ENCODE results near the gene CCDC126.
A peak's percentile ranks its signal among the peaks of the same experiment; 100 is the strongest.

The CCDC126 gene

GRCh38 chr7:23598296-23598695 lies 1.1 kb downstream of the CCDC126 start:
- Histone ChIP-seq H3K4me3 (ENCODE audit: low read depth, low read length) (peak overlapping the region; percentile 77), H3K9ac (ENCODE audit: low read length) (peak overlapping the region; percentile 55), H3K4me1 (ENCODE audit: control insufficient read depth, insufficient read depth, low read length) (peaks cover 21% of the 10 kb centered on the region), H3K27me3 (ENCODE audit: control insufficient read depth, insufficient read depth, low read length) (peaks cover 13% of the 10 kb centered on the region), H3K27ac (ENCODE audit: low read depth, low read length) (no peak overlapping the region), H3K36me3 (ENCODE audit: control insufficient read depth, insufficient read depth, low read length) (no peaks in the 10 kb centered on the region), H3K9me3 (ENCODE audit: control insufficient read depth, insufficient read depth, low read depth, low read length) (no peaks in the 10 kb centered on the region)

GRCh38 chr7:23600236-23600635 lies 3.1 kb downstream of the CCDC126 start:
- Histone ChIP-seq H3K9ac (ENCODE audit: low read length) (peak overlapping the region; percentile 5), H3K4me1 (ENCODE audit: control insufficient read depth, insufficient read depth, low read length) (peaks cover 21% of the 10 kb centered on the region), H3K36me3 (ENCODE audit: control insufficient read depth, insufficient read depth, low read length) (no peaks in the 10 kb centered on the region), H3K27ac (ENCODE audit: low read depth, low read length) (no peak overlapping the region), H3K4me3 (ENCODE audit: low read depth, low read length) (no peak overlapping the region), H3K27me3 (ENCODE audit: control insufficient read depth, insufficient read depth, low read length) (peaks cover 13% of the 10 kb centered on the region), H3K9me3 (ENCODE audit: control insufficient read depth, insufficient read depth, low read depth, low read length) (no peaks in the 10 kb centered on the region)

- Histone ChIP-seq H3K27ac (ENCODE audit: low read depth, low read length) (no peak overlapping the region), H3K9ac (ENCODE audit: low read length) (no peak overlapping the region)
These were observed 6.6 kb downstream of the CCDC126 start for GRCh38 chr7:23603632-23604295.

GRCh38 chr7:23604296-23604640 lies 7.1 kb downstream of the CCDC126 start:
- Histone ChIP-seq H3K27ac (ENCODE audit: low read depth, low read length) (no peak overlapping the region), H3K4me1 (ENCODE audit: control insufficient read depth, insufficient read depth, low read length) (peaks cover 12% of the 10 kb centered on the region), H3K9ac (ENCODE audit: low read length) (no peak overlapping the region)

More at GRCh38 chr7:23603632-23604295, 6.6 kb downstream of the CCDC126 start:
- H3K27me3 ChIP-seq (ENCODE audit: control insufficient read depth, insufficient read depth, low read length): no peaks in the 10 kb centered on the region
- no peaks in the 10 kb centered on the region for H3K9me3 ChIP-seq (ENCODE audit: control insufficient read depth, insufficient read depth, low read depth, low read length)
- no peak overlapping the region for H3K4me3 ChIP-seq (ENCODE audit: low read depth, low read length)
- no peaks in the 10 kb centered on the region for H3K36me3 ChIP-seq (ENCODE audit: control insufficient read depth, insufficient read depth, low read length)
- peaks cover 15% of the 10 kb centered on the region for H3K4me1 ChIP-seq (ENCODE audit: control insufficient read depth, insufficient read depth, low read length)

GRCh38 chr7:23607130-23607529 lies 9.9 kb downstream of the CCDC126 start:
- no peaks in the 10 kb centered on the region for H3K4me1 ChIP-seq (ENCODE audit: control insufficient read depth, insufficient read depth, low read length)
- H3K27ac ChIP-seq (ENCODE audit: low read depth, low read length): no peak overlapping the region
- H3K36me3 ChIP-seq (ENCODE audit: control insufficient read depth, insufficient read depth, low read length): no peaks in the 10 kb centered on the region
- H3K9ac ChIP-seq (ENCODE audit: low read length): no peak overlapping the region
- no peak overlapping the region for H3K4me3 ChIP-seq (ENCODE audit: low read depth, low read length)
- H3K9me3 ChIP-seq (ENCODE audit: control insufficient read depth, insufficient read depth, low read depth, low read length): no peaks in the 10 kb centered on the region
- no peaks in the 10 kb centered on the region for H3K27me3 ChIP-seq (ENCODE audit: control insufficient read depth, insufficient read depth, low read length)

More at GRCh38 chr7:23604296-23604640, 7.1 kb downstream of the CCDC126 start:
- Histone ChIP-seq H3K4me3 (ENCODE audit: low read depth, low read length) (no peak overlapping the region), H3K27me3 (ENCODE audit: control insufficient read depth, insufficient read depth, low read length) (no peaks in the 10 kb centered on the region), H3K9me3 (ENCODE audit: control insufficient read depth, insufficient read depth, low read depth, low read length) (no peaks in the 10 kb centered on the region), H3K36me3 (ENCODE audit: control insufficient read depth, insufficient read depth, low read length) (no peaks in the 10 kb centered on the region)

- Histone ChIP-seq H3K4me1 (ENCODE audit: control insufficient read depth, insufficient read depth, low read length) (no peaks in the 10 kb centered on the region), H3K9ac (ENCODE audit: low read length) (no peak overlapping the region), H3K27ac (ENCODE audit: low read depth, low read length) (no peak overlapping the region), H3K27me3 (ENCODE audit: control insufficient read depth, insufficient read depth, low read length) (no peaks in the 10 kb centered on the region), H3K4me3 (ENCODE audit: low read depth, low read length) (no peak overlapping the region), H3K9me3 (ENCODE audit: control insufficient read depth, insufficient read depth, low read depth, low read length) (no peaks in the 10 kb centered on the region), H3K36me3 (ENCODE audit: control insufficient read depth, insufficient read depth, low read length) (no peaks in the 10 kb centered on the region)
These were observed 10.7 kb downstream of the CCDC126 start for GRCh38 chr7:23607866-23608265.

- Histone ChIP-seq H3K4me3 (ENCODE audit: low read depth, low read length) (no peak overlapping the region), H3K9me3 (ENCODE audit: control insufficient read depth, insufficient read depth, low read depth, low read length) (peaks cover 20% of the 10 kb centered on the region; the same call in 1 of the 2 replicates), H3K36me3 (ENCODE audit: control insufficient read depth, insufficient read depth, low read length) (no peaks in the 10 kb centered on the region), H3K27ac (ENCODE audit: low read depth, low read length) (no peak overlapping the region), H3K9ac (ENCODE audit: low read length) (no peak overlapping the region), H3K4me1 (ENCODE audit: control insufficient read depth, insufficient read depth, low read length) (no peaks in the 10 kb centered on the region), H3K27me3 (ENCODE audit: control insufficient read depth, insufficient read depth, low read length) (no peaks in the 10 kb centered on the region)
These were observed 18.1 kb downstream of the CCDC126 start for GRCh38 chr7:23615331-23615730.

- H3K27ac ChIP-seq (ENCODE audit: low read depth, low read length): no peak overlapping the region
- no peaks in the 10 kb centered on the region for H3K4me1 ChIP-seq (ENCODE audit: control insufficient read depth, insufficient read depth, low read length)
- peaks cover 20% of the 10 kb centered on the region; the same call in 1 of the 2 replicates for H3K9me3 ChIP-seq (ENCODE audit: control insufficient read depth, insufficient read depth, low read depth, low read length)
- H3K36me3 ChIP-seq (ENCODE audit: control insufficient read depth, insufficient read depth, low read length): no peaks in the 10 kb centered on the region
- no peak overlapping the region for H3K9ac ChIP-seq (ENCODE audit: low read length)
- H3K4me3 ChIP-seq (ENCODE audit: low read depth, low read length): no peak overlapping the region
- no peaks in the 10 kb centered on the region for H3K27me3 ChIP-seq (ENCODE audit: control insufficient read depth, insufficient read depth, low read length)
These were observed 19.4 kb downstream of the CCDC126 start for GRCh38 chr7:23616593-23616992.

GRCh38 chr7:23617482-23617881 lies 20.3 kb downstream of the CCDC126 start:
- Histone ChIP-seq H3K9ac (ENCODE audit: low read length) (no peak overlapping the region), H3K27ac (ENCODE audit: low read depth, low read length) (no peak overlapping the region), H3K36me3 (ENCODE audit: control insufficient read depth, insufficient read depth, low read length) (no peaks in the 10 kb centered on the region), H3K9me3 (ENCODE audit: control insufficient read depth, insufficient read depth, low read depth, low read length) (peaks cover 20% of the 10 kb centered on the region; the same call in 1 of the 2 replicates), H3K4me1 (ENCODE audit: control insufficient read depth, insufficient read depth, low read length) (no peaks in the 10 kb centered on the region), H3K4me3 (ENCODE audit: low read depth, low read length) (no peak overlapping the region), H3K27me3 (ENCODE audit: control insufficient read depth, insufficient read depth, low read length) (no peaks in the 10 kb centered on the region)

GRCh38 chr7:23618241-23618640 lies 21.1 kb downstream of the CCDC126 start:
- Histone ChIP-seq H3K4me1 (ENCODE audit: control insufficient read depth, insufficient read depth, low read length) (no peaks in the 10 kb centered on the region), H3K9ac (ENCODE audit: low read length) (no peak overlapping the region), H3K4me3 (ENCODE audit: low read depth, low read length) (no peak overlapping the region), H3K27me3 (ENCODE audit: control insufficient read depth, insufficient read depth, low read length) (no peaks in the 10 kb centered on the region), H3K27ac (ENCODE audit: low read depth, low read length) (no peak overlapping the region), H3K36me3 (ENCODE audit: control insufficient read depth, insufficient read depth, low read length) (no peaks in the 10 kb centered on the region), H3K9me3 (ENCODE audit: control insufficient read depth, insufficient read depth, low read depth, low read length) (peaks cover 20% of the 10 kb centered on the region; the same call in 1 of the 2 replicates)

GRCh38 chr7:23619141-23619540 lies 22.0 kb downstream of the CCDC126 start:
- Histone ChIP-seq H3K9me3 (ENCODE audit: control insufficient read depth, insufficient read depth, low read depth, low read length) (peaks cover 20% of the 10 kb centered on the region; the same call in 1 of the 2 replicates), H3K27me3 (ENCODE audit: control insufficient read depth, insufficient read depth, low read length) (no peaks in the 10 kb centered on the region), H3K27ac (ENCODE audit: low read depth, low read length) (no peak overlapping the region), H3K36me3 (ENCODE audit: control insufficient read depth, insufficient read depth, low read length) (no peaks in the 10 kb centered on the region), H3K4me3 (ENCODE audit: low read depth, low read length) (no peak overlapping the region), H3K9ac (ENCODE audit: low read length) (no peak overlapping the region), H3K4me1 (ENCODE audit: control insufficient read depth, insufficient read depth, low read length) (no peaks in the 10 kb centered on the region)

Measured in HUES6 (cell line).